ENCODE data around the gene NMD3.

NMD3 gene

DNA sequence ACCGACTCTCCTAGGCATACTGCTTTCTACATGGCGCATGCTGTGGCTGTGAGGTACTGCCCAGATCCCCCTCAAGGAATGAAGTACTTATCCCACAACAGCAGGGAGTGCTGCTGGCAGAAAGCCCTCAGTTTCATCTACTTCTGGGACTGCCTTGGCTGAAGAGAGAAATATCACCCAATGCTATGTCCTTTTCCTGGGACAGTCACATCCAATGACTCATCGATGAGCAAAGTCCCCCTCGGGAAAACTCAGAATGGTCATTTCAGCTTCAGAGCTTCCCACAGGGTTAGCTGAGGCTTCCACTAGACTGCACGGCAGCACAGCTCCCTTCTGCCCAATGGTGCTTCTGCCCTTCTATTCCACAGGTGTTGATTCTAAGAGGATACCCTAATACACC lies 3.6 kb upstream of the NMD3 start:
- TF ChIP-seq, protein P1, sequence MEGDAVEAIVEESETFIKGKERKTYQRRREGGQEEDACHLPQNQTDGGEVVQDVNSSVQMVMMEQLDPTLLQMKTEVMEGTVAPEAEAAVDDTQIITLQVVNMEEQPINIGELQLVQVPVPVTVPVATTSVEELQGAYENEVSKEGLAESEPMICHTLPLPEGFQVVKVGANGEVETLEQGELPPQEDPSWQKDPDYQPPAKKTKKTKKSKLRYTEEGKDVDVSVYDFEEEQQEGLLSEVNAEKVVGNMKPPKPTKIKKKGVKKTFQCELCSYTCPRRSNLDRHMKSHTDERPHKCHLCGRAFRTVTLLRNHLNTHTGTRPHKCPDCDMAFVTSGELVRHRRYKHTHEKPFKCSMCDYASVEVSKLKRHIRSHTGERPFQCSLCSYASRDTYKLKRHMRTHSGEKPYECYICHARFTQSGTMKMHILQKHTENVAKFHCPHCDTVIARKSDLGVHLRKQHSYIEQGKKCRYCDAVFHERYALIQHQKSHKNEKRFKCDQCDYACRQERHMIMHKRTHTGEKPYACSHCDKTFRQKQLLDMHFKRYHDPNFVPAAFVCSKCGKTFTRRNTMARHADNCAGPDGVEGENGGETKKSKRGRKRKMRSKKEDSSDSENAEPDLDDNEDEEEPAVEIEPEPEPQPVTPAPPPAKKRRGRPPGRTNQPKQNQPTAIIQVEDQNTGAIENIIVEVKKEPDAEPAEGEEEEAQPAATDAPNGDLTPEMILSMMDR (conservative IDR thresholded peaks at IDR 0.05) = no peak

DNA sequence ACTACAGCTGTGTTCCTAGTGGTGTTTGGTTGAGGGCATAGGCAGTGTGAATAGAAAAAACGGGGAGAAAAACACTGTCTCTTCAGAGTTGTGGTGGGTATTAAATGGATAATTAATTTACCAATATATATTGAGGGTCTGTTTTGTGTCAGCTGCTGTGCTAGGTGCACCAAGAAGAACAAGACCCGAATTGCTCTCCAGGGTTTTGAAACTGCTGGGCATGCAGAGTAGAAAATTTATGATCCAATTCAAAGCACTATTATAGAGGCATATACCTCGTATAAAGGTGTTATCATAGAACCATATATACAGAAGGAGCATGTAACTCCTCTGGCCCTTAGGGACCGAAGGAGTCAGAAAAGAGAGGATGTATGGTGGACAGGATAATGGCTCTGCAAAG lies 1.6 kb upstream of the NMD3 start:
- H3K27ac ChIP-seq = no peak overlapping the region
- TF ChIP-seq, protein P1 (conservative IDR thresholded peaks at IDR 0.05) = no peak

More for the DNA sequence above, 3.6 kb upstream of the NMD3 start:
- no peak overlapping the region for H3K27ac ChIP-seq

DNA sequence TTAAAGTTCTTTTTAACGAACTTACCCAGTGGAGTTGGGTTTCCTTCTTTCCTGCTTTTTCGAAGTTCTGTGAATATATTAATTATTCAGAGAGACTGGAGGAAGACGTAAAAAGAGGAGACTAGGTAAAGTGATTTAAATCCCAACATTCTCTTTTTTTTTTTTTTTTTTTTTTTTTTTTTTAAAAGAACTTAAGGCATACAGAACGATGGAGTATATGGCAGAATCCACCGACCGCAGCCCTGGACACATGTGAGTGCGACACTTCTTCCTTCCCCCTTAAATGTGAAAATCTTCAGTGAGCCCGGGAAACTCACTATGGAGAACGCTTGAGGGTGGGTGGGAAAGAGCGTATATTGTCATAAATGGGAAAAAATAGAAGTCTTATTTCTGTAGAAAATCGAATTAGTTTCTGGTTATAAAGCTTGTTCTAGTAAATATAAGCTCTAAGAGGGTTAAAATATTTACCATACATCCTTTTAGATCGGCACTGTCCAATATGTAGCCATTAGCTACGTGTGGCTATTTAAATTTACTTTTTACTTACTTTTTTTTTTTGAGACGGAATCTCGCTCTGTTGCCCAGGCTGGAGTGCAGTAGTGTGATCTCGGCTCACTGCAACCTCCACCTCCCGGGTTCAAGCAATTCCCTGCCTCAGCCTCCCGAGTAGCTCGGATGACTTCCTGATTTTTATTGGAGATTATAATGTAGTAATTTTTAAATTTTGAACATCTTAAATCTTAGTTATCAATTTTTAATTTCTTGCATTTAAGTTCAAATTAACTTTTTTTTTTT lies 892 bp downstream of the NMD3 start:
- peak overlapping the region; percentile 88 for H3K27ac ChIP-seq
- TF ChIP-seq, protein P1 (conservative IDR thresholded peaks at IDR 0.05) = no peak

DNA sequence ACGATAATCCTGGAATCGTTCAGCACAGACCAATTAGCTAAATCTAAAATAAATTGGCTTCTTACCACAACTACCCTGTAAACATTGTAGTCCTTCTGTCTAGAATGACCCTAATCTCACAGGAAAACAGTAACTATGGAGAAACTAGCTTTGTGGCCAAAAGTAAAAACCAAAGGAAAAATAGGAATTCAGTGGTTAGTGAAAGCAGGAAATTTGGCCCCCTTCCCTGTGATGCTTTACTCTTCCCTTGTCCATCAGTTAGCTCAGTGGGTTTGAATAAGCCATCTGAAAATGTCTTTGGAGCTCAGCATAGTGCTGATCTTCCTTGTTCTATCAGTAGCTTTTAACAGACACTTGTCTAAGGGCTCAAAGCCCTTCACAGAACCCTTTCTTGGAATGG lies 1.6 kb downstream of the NMD3 start:
- TF ChIP-seq, protein P1 (conservative IDR thresholded peaks at IDR 0.05) = no peak
- peak overlapping the region; percentile 88; the same call in 1 of the 2 replicates for H3K27ac ChIP-seq

DNA sequence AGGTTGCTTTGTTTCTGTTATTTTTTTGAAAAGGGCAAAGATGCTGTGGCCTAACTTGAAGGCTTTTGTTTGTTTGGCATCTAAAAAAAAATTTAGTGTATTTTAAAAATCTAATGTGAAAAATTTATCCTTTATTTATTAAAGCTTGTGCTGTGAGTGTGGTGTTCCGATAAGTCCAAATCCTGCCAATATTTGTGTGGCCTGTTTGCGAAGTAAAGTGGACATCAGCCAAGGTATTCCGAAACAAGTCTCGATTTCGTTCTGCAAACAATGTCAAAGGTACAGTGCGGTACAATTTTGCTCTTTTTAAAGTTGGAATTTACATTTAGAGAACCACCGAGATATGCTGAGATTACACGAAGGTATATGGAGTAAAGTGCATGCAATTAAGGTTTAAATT lies 3.7 kb downstream of the NMD3 start:
- TF ChIP-seq, protein P1 (conservative IDR thresholded peaks at IDR 0.05) = no peak
- H3K27ac ChIP-seq = peak overlapping the region; percentile 88

DNA sequence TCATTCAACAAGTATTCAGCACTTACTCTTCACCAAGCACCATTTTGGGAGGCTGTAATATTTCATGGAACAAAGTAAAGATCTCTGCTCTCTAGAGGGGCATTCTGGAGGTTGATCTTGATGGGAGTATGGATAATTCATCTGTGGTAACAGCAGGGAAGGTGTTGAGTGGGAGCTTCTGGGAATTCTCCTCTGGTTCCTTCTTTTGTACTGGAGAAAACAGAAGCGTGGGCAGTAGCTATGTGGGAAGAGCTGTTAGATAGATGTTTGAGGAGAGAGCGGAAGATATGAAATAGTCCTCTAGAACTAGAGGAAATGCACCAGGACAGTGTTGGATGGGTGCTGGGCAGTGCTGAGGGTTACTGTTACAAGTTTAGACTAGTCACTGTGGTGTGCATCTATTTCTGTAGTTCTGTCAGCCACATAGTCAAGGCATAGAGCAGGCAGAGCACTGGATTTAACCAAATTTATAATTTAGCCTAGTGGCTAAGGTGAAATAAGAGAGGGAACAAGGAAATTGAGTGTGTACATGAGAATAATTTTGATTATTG lies 9.6 kb downstream of the NMD3 start:
- H3K27ac ChIP-seq = no peak overlapping the region
- TF ChIP-seq, protein P1 (conservative IDR thresholded peaks at IDR 0.05) = no peak

DNA sequence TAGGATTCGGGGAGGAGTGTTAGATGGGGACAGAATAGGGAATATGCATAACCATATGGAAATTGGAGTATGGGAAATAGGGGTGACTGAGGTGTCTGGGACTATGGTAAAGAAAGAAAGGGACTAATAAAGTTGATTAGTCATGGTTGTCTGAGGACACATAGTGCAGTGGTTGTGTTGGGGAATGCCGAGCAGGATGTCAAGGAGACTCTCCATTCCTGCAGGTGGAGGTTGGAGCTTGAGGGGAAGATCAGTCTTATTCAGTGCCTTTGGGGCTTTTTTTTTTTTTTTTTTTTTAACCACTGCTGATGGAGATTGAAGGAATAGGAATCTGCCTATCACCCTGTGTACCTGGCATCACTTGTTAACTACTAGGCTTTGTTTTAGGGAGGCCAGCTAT lies 10.8 kb downstream of the NMD3 start:
- no peak overlapping the region for H3K27ac ChIP-seq
- TF ChIP-seq, protein P1 (conservative IDR thresholded peaks at IDR 0.05) = no peak
